ENCODE measurements around the gene SGK2. TPM values are rescaled to one million over a fixed set of nuclear protein-coding genes. Genes with fewer than 3 reads are reported as not detected.

The SGK2 gene
- polyA plus RNA-seq, 1 of the 3 experiments (the other 2 are of a cell fraction) = 0.21 TPM

GRCh38 chr20:43564993-43565757 lies 6.3 kb downstream of the SGK2 start:
- TF ChIP-seq GABPA (IDR thresholded peaks at IDR 0.05; ENCODE audit: low read depth) (no peak), SIN3A (IDR thresholded peaks at IDR 0.05; ENCODE audit: borderline replicate concordance, low read depth, low read length) (no peak), IRF3 (IDR thresholded peaks at IDR 0.05; ENCODE audit: low read depth, low read length) (no peak), PBX3 (IDR thresholded peaks at IDR 0.05) (no peak), USF2 (IDR thresholded peaks at IDR 0.05; ENCODE audit: borderline replicate concordance, low read depth, low read length) (no peak), TAF1 (IDR thresholded peaks at IDR 0.05; ENCODE audit: borderline replicate concordance, low read depth, low read length) (no peak)
- TF ChIP-seq, protein P1, sequence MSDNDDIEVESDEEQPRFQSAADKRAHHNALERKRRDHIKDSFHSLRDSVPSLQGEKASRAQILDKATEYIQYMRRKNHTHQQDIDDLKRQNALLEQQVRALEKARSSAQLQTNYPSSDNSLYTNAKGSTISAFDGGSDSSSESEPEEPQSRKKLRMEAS (IDR thresholded peaks at IDR 0.05; ENCODE audit: low read depth) = no peak
- H3K4me1 ChIP-seq (ENCODE audit: control insufficient read depth in 1 of 2, insufficient read depth in 2 of 2, low read depth in 1 of 2, low read length in 1 of 2) = peaks cover 0 to 3% of the 10 kb centered on the region in 2 experiments; a peak in 1 of 4 replicates
- ChIA-PET CTCF (interaction anchor here (0.9 kb wide), 1 partner anchor 27 kb away, joined by 3 read pairs; no protein-coding TSS in a partner anchor), POLR2A (no interaction called here)
- DNase-seq = no peak
- H3K9me3 ChIP-seq = no peaks in the 10 kb centered on the region
- H4K20me1 ChIP-seq (ENCODE audit: insufficient read depth) = no peaks in the 10 kb centered on the region
- H3K4me2 ChIP-seq = no peak overlapping the region
- H3K79me2 ChIP-seq (ENCODE audit: insufficient read depth) = no peaks in the 10 kb centered on the region
- no peak overlapping the region for H3K9ac ChIP-seq
- H3K4me3 ChIP-seq (ENCODE audit: low read depth in 2 of 2, low read length in 1 of 2) = no peak overlapping the region
- 92% methylated on average over 10 of the region's 18 CpGs for WGBS (ENCODE audit: low lambda C conversion rate)
- H3K36me3 ChIP-seq (replicated peaks in 1 of 2; ENCODE audit: control insufficient read depth in 1 of 2, insufficient read depth in 2 of 2, low read length in 1 of 2) = no peaks in the 10 kb centered on the region
- no peak overlapping the region for H2AFZ ChIP-seq (ENCODE audit: low read depth)
- no peaks in the 10 kb centered on the region for H3K9me2 ChIP-seq
- H3F3A ChIP-seq (replicated peaks; ENCODE audit: insufficient read depth) = no peaks in the 10 kb centered on the region
- no peak overlapping the region for H3K27ac ChIP-seq (ENCODE audit: low read depth in 2 of 2, low read length in 1 of 2)
- H3K27me3 ChIP-seq (ENCODE audit: insufficient read depth) = no peaks in the 10 kb centered on the region

GRCh38 chr20:43565758-43566104 lies 6.9 kb downstream of the SGK2 start:
- ChIA-PET POLR2A (no interaction called here), CTCF (interaction anchor here (0.9 kb wide), 1 partner anchor 28 kb away, joined by 3 read pairs; no protein-coding TSS in a partner anchor)
- Histone ChIP-seq H3K9ac (no peak overlapping the region), H3K9me2 (no peaks in the 10 kb centered on the region), H4K20me1 (ENCODE audit: insufficient read depth) (no peaks in the 10 kb centered on the region), H3K4me2 (no peak overlapping the region), H3F3A (replicated peaks; ENCODE audit: insufficient read depth) (no peaks in the 10 kb centered on the region), H2AFZ (ENCODE audit: low read depth) (no peak overlapping the region), H3K9me3 (no peaks in the 10 kb centered on the region), H3K4me1 (ENCODE audit: control insufficient read depth in 1 of 2, insufficient read depth in 2 of 2, low read depth in 1 of 2, low read length in 1 of 2) (peaks cover 0 to 3% of the 10 kb centered on the region in 2 experiments; a peak in 1 of 4 replicates), H3K27ac (ENCODE audit: low read depth in 2 of 2, low read length in 1 of 2) (no peak overlapping the region), H3K4me3 (ENCODE audit: low read depth in 2 of 2, low read length in 1 of 2) (no peak overlapping the region), H3K79me2 (ENCODE audit: insufficient read depth) (no peaks in the 10 kb centered on the region), H3K27me3 (ENCODE audit: insufficient read depth) (no peaks in the 10 kb centered on the region), H3K36me3 (replicated peaks in 1 of 2; ENCODE audit: control insufficient read depth in 1 of 2, insufficient read depth in 2 of 2, low read length in 1 of 2) (no peaks in the 10 kb centered on the region)
- no peak for DNase-seq
- WGBS (ENCODE audit: low lambda C conversion rate) = 67% methylated on average over 1 of the region's 4 CpGs
- TF ChIP-seq, protein P1 (IDR thresholded peaks at IDR 0.05; ENCODE audit: low read depth) = no peak
- TF ChIP-seq USF1 (IDR thresholded peaks at IDR 0.05; ENCODE audit: borderline replicate concordance, low read depth) = no peak
